ENCODE results near the gene CST7.

Gene CST7

GRCh38 chr20:25008388-25009217, 59.5 kb downstream of the CST7 start:
- Histone ChIP-seq H3K9me3 (ENCODE audit: low read depth, low read length) (no peaks in the 10 kb centered on the region), H3K27ac (no peak overlapping the region), H3K36me3 (ENCODE audit: insufficient read depth, low read length) (no peaks in the 10 kb centered on the region), H3K4me3 (no peak overlapping the region), H3K9ac (ENCODE audit: insufficient read length) (no peak overlapping the region)
- TF ChIP-seq EZH2 (IDR thresholded peaks at IDR 0.05) (no peak), POLR2AphosphoS5 (IDR thresholded peaks at IDR 0.05; ENCODE audit: borderline replicate concordance, low read depth, low read length) (no peak), FOXP2 (optimal IDR thresholded peaks at IDR 0.05; ENCODE audit: control extremely low read depth, extremely low read length, insufficient read depth) (no peak)
- DNase-seq (ENCODE audit: low read depth, low spot score) = no peak
